Panc1 (cell line): ENCODE measurements around the gene SLC2A4RG.

Experiments used
- POLR2AphosphoS5 ChIP-seq: IDR thresholded peaks from 2 replicates; pipeline ENCODE4 v1.6.1; 2012; ENCODE audit warnings: mild to moderate bottlenecking, low read depth, low read length, moderate library complexity
- SIN3A ChIP-seq: IDR thresholded peaks from 2 replicates; pipeline ENCODE4 v1.6.1; 2012; ENCODE audit warnings: low read depth, mild to moderate bottlenecking, low read length, moderate library complexity, borderline replicate concordance; ENCODE audit not compliant: insufficient read depth
- TCF7L2 ChIP-seq: IDR thresholded peaks from 2 replicates; pipeline ENCODE4 v1.6.1; 2011; ENCODE audit warnings: mild to moderate bottlenecking, low read depth, low read length, inconsistent platforms
- TF ChIP-seq, protein P1 (sequence below): fragments of 450-650 bp; IDR thresholded peaks from 2 replicates; pipeline ENCODE4 v1.5.1; 2017; ENCODE audit warnings: mild to moderate bottlenecking
- TF ChIP-seq, protein P2 (sequence below), 2 experiments: IDR thresholded peaks; 2 replicates each; pipeline ENCODE4 v1.6.1; 2011 to 2012; ENCODE audit warnings: low read depth in 2 of 2, control low read depth in 1 of 2, low read length in 1 of 2, mild to moderate bottlenecking in 1 of 2, moderate library complexity in 1 of 2; ENCODE audit not compliant: insufficient read depth in 1 of 2

DNA sequence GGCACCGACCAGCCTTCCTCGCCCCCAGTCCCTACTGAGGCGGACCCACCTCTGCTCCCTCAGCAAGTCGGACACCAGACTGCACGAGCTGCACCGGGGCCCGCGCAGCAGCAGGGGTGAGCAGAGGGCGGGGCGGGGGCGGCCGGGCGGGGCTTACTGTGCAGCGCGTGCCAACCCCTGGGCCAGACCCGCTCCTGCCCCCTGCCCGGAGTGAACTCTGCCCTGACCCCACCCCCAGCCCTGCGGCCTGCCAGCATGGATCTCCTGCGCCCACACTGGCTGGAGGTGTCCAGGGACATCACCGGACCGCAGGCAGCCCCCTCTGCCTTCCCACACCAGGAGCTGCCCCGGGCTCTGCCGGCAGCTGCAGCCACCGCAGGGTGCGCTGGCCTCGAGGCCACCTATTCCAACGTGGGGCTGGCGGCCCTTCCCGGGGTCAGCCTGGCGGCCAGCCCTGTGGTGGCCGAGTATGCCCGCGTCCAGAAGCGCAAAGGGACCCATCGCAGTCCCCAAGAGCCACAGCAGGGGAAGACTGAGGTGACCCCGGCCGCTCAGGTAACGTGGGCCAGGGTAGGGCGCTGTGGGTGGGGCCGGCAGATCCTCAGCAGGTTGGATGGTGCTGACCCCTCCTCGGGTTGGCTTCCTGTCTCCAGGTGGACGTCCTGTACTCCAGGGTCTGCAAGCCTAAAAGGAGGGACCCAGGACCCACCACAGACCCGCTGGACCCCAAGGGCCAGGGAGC, 1.5 kb upstream of the SLC2A4RG start:
- TF ChIP-seq, protein P1, sequence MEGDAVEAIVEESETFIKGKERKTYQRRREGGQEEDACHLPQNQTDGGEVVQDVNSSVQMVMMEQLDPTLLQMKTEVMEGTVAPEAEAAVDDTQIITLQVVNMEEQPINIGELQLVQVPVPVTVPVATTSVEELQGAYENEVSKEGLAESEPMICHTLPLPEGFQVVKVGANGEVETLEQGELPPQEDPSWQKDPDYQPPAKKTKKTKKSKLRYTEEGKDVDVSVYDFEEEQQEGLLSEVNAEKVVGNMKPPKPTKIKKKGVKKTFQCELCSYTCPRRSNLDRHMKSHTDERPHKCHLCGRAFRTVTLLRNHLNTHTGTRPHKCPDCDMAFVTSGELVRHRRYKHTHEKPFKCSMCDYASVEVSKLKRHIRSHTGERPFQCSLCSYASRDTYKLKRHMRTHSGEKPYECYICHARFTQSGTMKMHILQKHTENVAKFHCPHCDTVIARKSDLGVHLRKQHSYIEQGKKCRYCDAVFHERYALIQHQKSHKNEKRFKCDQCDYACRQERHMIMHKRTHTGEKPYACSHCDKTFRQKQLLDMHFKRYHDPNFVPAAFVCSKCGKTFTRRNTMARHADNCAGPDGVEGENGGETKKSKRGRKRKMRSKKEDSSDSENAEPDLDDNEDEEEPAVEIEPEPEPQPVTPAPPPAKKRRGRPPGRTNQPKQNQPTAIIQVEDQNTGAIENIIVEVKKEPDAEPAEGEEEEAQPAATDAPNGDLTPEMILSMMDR: no peak
- TF ChIP-seq SIN3A: no peak
- no peak; the same call in 1 of the 2 replicates for TF ChIP-seq POLR2AphosphoS5
- TF ChIP-seq, protein P2, sequence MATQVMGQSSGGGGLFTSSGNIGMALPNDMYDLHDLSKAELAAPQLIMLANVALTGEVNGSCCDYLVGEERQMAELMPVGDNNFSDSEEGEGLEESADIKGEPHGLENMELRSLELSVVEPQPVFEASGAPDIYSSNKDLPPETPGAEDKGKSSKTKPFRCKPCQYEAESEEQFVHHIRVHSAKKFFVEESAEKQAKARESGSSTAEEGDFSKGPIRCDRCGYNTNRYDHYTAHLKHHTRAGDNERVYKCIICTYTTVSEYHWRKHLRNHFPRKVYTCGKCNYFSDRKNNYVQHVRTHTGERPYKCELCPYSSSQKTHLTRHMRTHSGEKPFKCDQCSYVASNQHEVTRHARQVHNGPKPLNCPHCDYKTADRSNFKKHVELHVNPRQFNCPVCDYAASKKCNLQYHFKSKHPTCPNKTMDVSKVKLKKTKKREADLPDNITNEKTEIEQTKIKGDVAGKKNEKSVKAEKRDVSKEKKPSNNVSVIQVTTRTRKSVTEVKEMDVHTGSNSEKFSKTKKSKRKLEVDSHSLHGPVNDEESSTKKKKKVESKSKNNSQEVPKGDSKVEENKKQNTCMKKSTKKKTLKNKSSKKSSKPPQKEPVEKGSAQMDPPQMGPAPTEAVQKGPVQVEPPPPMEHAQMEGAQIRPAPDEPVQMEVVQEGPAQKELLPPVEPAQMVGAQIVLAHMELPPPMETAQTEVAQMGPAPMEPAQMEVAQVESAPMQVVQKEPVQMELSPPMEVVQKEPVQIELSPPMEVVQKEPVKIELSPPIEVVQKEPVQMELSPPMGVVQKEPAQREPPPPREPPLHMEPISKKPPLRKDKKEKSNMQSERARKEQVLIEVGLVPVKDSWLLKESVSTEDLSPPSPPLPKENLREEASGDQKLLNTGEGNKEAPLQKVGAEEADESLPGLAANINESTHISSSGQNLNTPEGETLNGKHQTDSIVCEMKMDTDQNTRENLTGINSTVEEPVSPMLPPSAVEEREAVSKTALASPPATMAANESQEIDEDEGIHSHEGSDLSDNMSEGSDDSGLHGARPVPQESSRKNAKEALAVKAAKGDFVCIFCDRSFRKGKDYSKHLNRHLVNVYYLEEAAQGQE (IDR thresholded peaks at IDR 0.05; ENCODE audit: insufficient read depth in 1 of 2, low read depth in 2 of 2, low read length in 1 of 2): no peak
- no peak for TF ChIP-seq TCF7L2
